WTC11 (cell line): ENCODE results near the gene MID2.

Experiments used
- AFF4 ChIP-seq: sonication (generic); formaldehyde crosslinking; IDR thresholded peaks from 2 replicates; pipeline ENCODE4 v1.8.1; 2023; ENCODE audit warnings: mild to moderate bottlenecking, missing genetic modification reagents, borderline replicate concordance
- CTCF ChIP-seq: fragments of 200-600 bp; IDR thresholded peaks from 2 replicates; pipeline ENCODE4 v1.8.0; 2022; ENCODE audit warnings: antibody characterized with exemption
- ESRRA ChIP-seq: sonication (generic); formaldehyde crosslinking; IDR thresholded peaks from 2 replicates; pipeline ENCODE4 v1.8.1; 2022; ENCODE audit warnings: mild to moderate bottlenecking, missing genetic modification reagents, borderline replicate concordance
- FOXJ3 ChIP-seq: sonication (generic); formaldehyde crosslinking; IDR thresholded peaks from 2 replicates; pipeline ENCODE4 v1.9.0; 2021; ENCODE audit warnings: missing genetic modification reagents, mild to moderate bottlenecking, borderline replicate concordance
- NR2C2 ChIP-seq: sonication (generic); formaldehyde crosslinking; IDR thresholded peaks from 2 replicates; pipeline ENCODE4 v1.8.0; 2022; ENCODE audit warnings: mild to moderate bottlenecking, missing genetic modification reagents
- SP1 ChIP-seq: sonication (generic); formaldehyde crosslinking; conservative IDR thresholded peaks from 2 replicates; pipeline ENCODE4 v1.8.1; 2022; ENCODE audit warnings: missing genetic modification reagents
- ZNF425 ChIP-seq: fragments of 250-450 bp; sonication (Bioruptor Pico); conservative IDR thresholded peaks from 2 replicates; pipeline ENCODE4 v1.9.0; 2021; ENCODE audit warnings: mild to moderate bottlenecking
- ZNF512 ChIP-seq: sonication (generic); formaldehyde crosslinking; IDR thresholded peaks from 2 replicates; pipeline ENCODE4 v1.8.1; 2022; ENCODE audit warnings: missing genetic modification reagents, borderline replicate concordance

- TF ChIP-seq CTCF (no peak), SP1 (CRISPR knock-in tag) (no peak), NR2C2 (no peak), ESRRA (CRISPR knock-in tag) (no peak), FOXJ3 (no peak), ZNF512 (CRISPR knock-in tag) (no peak), ZNF425 (no peak), AFF4 (CRISPR knock-in tag) (no peak)
Measured at GRCh38 chrX:107970073-107970472, 144.4 kb downstream of the MID2 start.
